ENCODE measurements around the gene RREB1.

- no peak for TF ChIP-seq CTCF (IDR thresholded peaks at IDR 0.05; ENCODE audit: insufficient read depth, low read length)
- TF ChIP-seq REST (IDR thresholded peaks at IDR 0.05; ENCODE audit: insufficient replicate concordance, low read depth), result no peak
- TF ChIP-seq POLR2AphosphoS5 (IDR thresholded peaks at IDR 0.05; ENCODE audit: low read depth), result no peak
- TF ChIP-seq GABPA (IDR thresholded peaks at IDR 0.05; ENCODE audit: low read depth), result no peak
These were observed 37.3 kb downstream of the RREB1 start for GRCh38 chr6:7144872-7145584.
